ENCODE measurements around the gene KLF9. TPM values are rescaled to one million over a fixed set of nuclear protein-coding genes. Genes with fewer than 3 reads are reported as not detected.

KLF9 gene
- total RNA-seq, 1 donor from 2014 or later, result 0.87 TPM

- Mint-ChIP-seq H3K9me3 (ENCODE audit: unreplicated experiment) (no peaks in the 10 kb centered on the region), H3K4me3 (ENCODE audit: unreplicated experiment) (no peak overlapping the region), H3K27ac (ENCODE audit: unreplicated experiment) (no peak overlapping the region), H3K27me3 (ENCODE audit: unreplicated experiment) (no peaks in the 10 kb centered on the region), H3K4me1 (ENCODE audit: unreplicated experiment) (no peaks in the 10 kb centered on the region), H3K36me3 (ENCODE audit: low read depth, unreplicated experiment) (peaks cover 6% of the 10 kb centered on the region)
- no peak for TF ChIP-seq CTCF (IDR thresholded peaks at IDR 0.05; ENCODE audit: unreplicated experiment)
- no peak for DNase-seq (ENCODE audit: low spot score)
These were observed 62.1 kb downstream of the KLF9 start for GRCh38 chr9:70352356-70352755.

DNA sequence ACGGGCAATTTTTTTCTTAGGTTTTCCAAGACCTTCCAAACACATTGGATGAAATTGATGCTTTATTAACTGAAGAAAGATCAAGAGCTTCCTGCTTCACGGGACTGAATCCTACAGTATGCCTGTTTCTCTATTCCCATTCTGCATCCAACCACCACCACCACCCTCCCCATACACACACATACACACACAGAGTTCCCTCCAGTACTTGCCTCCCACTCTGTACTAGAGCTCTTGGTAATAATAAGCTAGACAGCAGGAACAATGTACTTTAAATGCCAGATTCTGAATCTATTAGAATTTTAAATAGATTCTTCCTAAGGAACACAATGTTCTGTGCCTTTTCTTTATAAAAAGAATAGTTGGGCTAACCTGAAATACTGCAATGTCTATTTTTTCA, 67.4 kb downstream of the KLF9 start:
- Mint-ChIP-seq H3K27ac (ENCODE audit: unreplicated experiment) (no peak overlapping the region), H3K36me3 (ENCODE audit: low read depth, unreplicated experiment) (peaks cover 8% of the 10 kb centered on the region), H3K4me3 (ENCODE audit: unreplicated experiment) (no peak overlapping the region), H3K4me1 (ENCODE audit: unreplicated experiment) (no peaks in the 10 kb centered on the region), H3K27me3 (ENCODE audit: unreplicated experiment) (no peaks in the 10 kb centered on the region), H3K9me3 (ENCODE audit: unreplicated experiment) (no peaks in the 10 kb centered on the region)
- TF ChIP-seq CTCF (IDR thresholded peaks at IDR 0.05; ENCODE audit: unreplicated experiment), result no peak
- no peak for DNase-seq (ENCODE audit: low spot score)

- DNase-seq (ENCODE audit: low spot score), result no peak
- TF ChIP-seq CTCF (IDR thresholded peaks at IDR 0.05; ENCODE audit: unreplicated experiment), result peak; percentile 71
- Mint-ChIP-seq H3K9me3 (ENCODE audit: unreplicated experiment) (no peaks in the 10 kb centered on the region), H3K4me3 (ENCODE audit: unreplicated experiment) (no peak overlapping the region), H3K4me1 (ENCODE audit: unreplicated experiment) (no peaks in the 10 kb centered on the region), H3K27me3 (ENCODE audit: unreplicated experiment) (no peaks in the 10 kb centered on the region), H3K27ac (ENCODE audit: unreplicated experiment) (no peak overlapping the region), H3K36me3 (ENCODE audit: low read depth, unreplicated experiment) (peaks cover 11% of the 10 kb centered on the region)
These were observed 73.9 kb downstream of the KLF9 start for GRCh38 chr9:70340572-70340971.

Other genes starting within 250 kb of the KLF9 start
- gene SMC5, start 155.7 kb downstream of the KLF9 start, total RNA-seq (ENCODE audit: unreplicated experiment), result 26.5 TPM